Activated CD4-positive, alpha-beta T cell treated with anti-CD3 and anti-CD28 coated beads, Interleukin-2, amount 50 U/mL, for 4 hours (primary cell): ENCODE results near the gene TUBA4B.
"Not testable (repeated sequence)": the region's sequence is repeated elsewhere in the genome, so short reads cannot be mapped to it uniquely, and the experiment has no call there.

Experiments used
- DNase-seq, 2 experiments: peaks; one replicate each; pipeline ENCODE4 v3.0.0-alpha.2; 2020

The TUBA4B gene

DNA sequence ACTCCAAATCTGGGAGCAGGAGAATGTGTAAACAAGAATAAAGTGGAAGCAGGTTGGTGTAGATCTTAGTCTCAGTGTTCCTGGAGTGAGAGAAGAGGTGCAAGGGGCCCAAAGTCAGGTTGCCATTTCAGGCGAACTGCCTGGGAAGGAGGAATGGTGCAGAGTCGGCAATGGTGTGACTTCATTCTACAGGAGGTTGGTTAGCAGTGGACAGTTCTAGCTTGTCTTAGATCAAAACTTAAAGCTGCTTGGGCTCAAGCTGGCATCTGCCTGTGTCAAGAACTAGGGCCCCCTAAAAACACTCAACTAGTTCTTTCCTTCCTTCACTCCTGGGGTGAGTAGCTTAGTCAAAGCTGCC, 4.2 kb upstream of the TUBA4B start:
- no peak for DNase-seq

DNA sequence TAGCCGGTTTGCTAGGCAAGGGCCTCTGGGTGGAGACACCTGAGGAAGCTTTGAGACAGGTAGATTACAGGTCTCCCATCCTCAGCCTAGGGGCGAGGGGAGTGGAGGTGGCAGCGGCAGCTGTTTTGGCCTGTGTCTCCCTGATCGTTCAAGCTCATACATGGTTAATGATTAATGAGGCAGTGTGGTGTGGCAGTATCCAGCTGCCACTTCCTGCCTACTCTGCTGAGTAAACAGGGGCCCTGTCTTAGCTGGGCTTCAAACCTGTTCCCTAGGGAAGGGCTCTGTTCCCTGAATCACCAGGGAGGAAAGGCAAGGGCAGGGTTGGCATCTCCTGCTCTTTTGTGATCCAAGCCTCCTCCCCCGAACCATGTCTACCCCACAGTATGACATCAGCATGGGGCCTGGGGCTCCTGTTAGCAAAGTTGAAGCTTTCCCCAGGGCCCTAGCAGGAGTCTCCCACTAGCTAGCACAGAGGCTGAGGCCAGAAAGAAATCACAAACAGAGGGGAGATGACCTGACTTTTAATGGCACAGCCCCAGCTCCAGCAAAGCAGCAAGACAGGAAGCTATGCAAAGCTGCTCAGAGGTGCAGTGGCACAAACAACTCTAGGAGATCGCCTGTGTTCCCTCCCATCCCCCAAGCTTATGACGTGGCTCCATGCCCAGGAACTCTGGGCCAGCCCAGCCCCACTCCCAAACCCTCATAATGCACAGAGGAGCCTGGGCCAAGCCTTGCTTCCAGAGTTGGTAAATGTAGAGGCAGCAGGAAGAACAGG, 3.7 kb upstream of the TUBA4B start:
- no peak for DNase-seq

DNA sequence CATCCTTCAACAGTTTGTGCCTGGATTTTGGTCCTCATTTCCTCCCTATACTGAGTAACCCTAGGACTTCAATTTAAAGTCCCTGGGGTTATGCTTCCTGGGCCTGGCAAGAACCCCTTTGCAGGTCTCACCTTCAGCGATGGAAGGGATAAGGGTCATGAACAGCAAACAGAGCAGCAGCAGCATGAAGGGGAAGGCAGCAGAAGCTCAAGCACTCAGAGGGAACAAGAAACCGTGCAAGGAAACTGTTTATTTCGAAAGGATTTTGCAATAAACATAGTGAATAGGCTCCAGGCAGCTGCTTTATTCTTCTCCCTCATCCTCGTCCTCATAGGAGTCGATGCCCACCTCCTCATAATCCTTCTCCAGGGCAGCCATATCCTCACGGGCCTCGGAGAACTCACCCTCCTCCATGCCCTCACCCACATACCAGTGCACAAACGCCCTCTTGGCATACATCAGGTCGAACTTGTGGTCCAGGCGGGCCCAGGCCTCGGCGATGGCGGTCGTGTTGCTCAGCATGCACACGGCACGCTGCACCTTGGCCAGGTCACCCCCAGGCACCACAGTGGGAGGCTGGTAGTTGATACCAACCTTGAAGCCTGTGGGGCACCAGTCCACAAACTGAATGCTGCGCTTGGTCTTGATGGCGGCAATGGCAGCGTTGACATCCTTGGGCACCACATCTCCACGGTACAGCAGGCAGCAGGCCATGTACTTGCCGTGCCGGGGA, 2.8 kb upstream of the TUBA4B start:
- no peak for DNase-seq

DNA sequence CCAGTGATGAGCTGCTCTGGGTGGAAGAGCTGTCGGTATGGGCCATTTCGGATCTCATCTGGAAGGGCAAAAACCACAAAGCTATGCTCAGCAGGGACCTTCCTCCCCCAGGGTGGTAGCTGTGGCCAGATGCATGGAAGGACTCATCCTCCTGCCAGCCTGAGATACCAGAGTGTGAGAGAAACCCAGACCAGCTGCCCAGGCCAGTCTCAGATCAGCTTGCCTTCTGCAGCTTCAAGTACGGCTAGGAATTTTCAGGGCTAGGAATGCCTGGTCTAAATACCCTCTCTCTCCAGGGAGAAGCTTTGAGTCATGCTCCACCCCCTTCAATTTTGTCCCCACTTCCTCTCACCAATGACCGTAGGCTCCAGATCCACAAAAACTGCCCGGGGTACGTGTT, 1.4 kb upstream of the TUBA4B start:
- no peak for DNase-seq

DNA sequence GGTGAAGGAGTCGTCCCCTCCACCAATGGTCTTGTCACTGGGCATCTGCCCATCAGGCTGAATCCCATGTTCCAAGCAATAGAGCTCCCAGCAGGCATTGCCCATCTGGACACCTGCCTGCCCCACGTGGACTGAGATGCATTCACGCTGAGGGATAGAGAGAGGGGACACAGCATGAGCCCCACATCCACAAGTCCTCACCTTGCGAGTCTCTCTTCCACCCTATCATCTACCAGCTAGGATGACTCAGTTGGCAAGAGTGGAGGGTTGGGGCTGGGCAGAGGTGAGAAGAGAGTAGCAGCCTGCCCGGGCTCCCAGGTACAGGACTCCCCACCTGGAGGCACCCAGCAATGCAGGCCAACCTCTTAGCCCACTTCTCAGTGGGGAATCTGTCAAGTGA, 959 bp upstream of the TUBA4B start:
- DNase-seq: peak; percentile 33 to 39

DNA sequence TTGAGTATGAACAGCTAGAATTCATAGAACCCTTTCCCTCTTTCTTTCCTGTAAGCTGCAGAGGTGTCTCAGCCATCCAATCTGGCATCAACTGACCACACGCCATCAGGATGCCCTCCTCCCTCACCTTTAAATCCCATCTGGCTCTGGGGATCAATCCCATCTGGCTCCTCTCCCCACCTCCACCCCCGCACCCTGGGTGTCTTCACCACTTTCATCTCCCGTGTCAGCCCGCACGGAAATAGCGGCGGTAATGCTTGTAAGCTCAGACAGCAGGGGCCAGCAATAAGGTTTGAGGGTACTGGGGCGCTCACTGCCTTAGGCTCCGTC, 508 bp upstream of the TUBA4B start:
- DNase-seq: peak; percentile 32 to 34

DNA sequence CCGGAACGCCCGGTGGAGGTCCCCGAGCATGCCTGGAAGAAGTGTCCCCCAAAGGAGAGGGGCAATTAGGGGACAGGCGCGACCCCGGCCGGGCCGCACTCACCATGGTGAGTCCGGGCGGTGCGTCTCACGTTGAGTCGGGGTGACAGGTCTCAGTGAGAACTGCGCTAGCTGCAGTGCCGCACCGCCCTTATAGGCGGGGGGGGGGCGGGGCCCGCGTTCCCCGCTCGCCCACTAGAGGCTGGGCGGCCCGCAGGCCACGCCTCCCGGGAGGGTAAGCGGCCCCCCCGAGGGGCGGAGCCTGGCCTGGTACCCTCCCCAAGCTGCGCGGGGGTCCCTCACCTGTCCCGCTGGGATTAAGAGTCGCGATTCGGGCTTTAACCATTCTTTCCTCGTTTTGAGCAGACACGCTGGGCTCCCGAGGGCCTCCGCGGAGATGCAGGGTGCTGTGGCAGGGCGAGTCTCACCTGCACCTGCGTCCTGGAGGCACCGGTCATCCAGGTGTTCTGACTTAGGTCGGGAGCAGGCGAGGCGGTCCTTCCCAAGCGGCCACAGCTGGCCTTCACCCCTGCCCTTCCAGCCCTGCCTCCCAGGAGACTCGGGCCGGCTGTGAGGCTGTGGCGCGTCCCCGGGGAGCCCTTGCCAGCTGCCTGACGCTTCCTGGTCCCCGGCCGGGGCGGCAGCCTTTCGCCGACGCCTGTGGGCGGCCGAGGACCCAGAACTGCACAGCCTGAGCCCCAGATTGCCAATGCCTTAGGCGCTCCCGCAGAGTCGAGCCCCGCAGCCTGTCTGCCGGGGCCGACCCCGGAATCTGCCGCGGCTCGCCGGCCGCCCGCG, 928 bp downstream of the TUBA4B start, which contains the start of gene TUBA4A:
TSS of gene TUBA4A (minus strand) at position 166 of the 837 bp plus-strand sequence. CDS start at position 106, 60 bp downstream.
- DNase-seq: peak; percentile 84 to 88

DNA sequence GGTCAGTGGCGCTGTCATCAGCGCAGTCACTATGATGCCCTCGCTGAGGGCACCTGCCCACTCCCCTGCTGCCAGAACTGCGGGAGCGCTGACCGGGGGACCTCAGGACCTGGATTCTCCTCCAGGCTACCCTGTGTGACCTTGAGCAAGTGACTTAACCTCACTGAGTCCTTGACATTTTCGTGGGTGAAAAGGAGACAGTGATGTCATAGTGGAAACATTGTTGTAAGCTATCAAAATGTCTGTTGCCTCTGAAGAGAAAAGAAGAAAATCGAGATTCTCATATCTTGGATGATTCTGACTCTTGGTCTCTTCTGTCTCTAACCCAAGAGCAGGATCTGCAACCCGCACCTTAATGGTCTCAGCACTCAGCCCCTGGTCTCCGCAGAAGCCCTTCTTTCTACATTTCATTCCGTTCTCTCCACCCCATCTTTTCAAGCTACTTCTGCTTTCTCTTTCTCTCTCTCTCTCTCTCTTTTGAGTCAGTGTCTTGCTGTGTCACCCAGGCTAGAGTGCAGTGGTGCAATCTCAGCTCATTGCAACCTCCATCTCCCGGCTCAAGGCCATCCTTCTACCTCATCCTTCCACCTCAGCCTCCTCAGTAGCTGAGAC, 1.7 kb downstream of the TUBA4B start:
- peak in 1 of 2 experiments; percentile 35 for DNase-seq

DNA sequence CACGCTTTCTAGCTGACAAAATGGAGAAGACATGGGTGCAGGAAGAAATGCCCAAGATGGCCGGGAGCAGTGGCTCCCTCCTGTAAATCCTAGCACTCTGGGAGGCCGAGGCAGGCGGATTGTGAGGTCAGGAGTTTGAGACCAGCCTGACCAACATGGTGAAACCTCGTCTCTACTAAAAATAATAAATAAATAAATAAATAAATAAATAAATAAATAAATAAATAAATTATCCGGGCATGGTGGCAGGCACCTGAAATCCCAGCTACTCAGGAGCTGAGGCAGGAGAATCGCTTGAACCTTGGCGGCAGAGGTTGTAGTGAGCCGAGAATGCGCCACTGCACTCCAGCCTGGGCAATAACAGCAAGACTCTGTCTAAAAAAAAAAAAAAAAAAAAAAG, 5.9 kb downstream of the TUBA4B start:
- not testable (repeated sequence) for DNase-seq

DNA sequence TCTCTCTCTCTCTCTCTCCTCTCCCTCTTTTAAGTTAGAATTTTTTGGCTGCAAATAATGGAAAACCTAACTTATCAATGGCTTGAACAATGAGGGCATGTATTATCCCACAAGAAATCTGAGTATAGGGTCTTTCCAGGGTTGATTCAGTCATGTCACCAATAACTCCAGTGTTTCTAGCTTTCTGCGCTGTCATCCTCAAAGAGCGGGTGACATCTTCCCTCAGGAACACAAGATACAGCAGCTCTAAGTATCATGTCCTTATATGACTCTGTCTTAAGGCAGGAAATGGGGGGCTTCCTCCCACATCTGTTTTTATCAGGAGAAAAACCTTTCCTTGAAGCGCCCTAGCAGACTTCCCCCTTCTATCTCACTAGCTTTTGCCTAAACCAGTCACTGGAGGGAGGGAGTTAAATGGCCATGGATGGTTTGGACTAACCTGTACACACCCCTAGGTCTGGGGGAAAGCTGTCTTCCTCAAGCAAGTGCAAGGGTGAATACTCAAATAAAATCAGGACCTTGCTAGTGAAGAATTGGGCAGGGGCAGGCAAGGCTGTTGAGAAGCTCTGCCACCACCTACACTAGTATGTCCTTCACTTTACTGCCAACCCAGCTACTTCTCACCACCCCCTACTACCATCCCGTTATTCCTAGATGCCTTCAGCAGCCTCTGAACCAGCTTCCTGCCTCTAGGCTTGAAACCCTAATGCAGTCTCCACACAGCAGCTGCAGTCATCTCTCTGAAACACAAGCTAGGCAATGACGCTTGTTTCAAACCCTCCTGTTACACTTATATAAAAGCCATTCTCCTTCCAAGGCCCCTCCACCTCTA, 8.2 kb downstream of the TUBA4B start:
- no peak for DNase-seq

DNA sequence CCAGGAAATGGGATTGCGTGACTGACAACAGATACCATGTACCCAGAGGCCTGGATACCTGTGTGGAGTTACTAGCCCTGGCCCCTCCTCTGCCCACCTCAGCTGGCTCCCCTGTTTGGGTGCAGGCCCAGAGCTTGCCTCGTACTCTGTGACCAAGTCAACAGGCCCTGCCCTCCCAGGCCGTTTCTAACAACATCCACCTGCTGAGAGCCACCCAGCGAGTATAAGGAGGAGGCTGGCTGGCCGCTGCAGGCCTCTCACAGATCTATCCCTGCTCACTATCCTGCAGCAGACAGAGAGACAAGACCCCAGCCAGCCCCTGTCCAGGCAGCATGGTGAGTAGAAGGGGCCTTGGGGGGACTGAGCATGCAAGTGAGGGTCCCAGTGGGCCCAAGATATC, 13.2 kb downstream of the TUBA4B start:
- DNase-seq: no peak

DNA sequence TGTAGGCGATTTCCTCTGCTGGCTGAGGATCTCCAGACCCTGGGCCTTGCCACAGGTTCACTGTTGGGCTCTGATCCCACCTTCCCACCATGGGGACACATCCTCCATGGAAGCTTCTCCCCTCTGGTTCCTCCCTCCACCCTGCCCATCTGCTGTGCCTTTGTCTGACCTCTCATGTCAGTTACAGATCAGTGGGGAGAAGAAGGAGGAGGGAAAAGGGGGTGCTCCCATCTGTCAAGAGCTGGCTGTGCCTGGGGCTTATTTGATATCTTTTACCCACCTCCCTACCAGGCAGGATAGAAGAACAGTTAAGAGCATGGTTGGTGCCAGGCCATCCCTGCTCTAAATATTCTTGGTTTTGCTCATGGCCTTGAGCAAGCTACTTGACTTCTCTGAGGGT, 13.8 kb downstream of the TUBA4B start:
- DNase-seq: no peak

DNA sequence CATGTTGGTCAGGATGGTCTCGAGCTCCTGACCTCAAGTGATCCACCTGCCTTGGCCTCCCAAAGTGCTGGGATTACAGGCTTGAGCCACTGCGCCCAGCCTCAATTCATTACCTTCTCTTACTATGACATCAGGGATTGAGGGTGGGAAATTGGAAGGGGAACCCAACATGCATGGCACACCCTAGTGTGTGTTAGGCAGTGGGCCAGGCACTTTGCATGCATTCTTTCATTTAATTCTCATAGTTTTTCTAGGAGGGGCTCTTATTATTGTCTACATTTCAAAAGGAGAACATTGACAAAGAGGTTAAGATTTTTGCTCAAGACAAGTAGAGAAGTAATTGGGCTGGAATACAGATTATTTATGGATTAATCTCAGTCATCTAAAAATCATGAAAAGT, 15.3 kb downstream of the TUBA4B start:
- no peak for DNase-seq

DNA sequence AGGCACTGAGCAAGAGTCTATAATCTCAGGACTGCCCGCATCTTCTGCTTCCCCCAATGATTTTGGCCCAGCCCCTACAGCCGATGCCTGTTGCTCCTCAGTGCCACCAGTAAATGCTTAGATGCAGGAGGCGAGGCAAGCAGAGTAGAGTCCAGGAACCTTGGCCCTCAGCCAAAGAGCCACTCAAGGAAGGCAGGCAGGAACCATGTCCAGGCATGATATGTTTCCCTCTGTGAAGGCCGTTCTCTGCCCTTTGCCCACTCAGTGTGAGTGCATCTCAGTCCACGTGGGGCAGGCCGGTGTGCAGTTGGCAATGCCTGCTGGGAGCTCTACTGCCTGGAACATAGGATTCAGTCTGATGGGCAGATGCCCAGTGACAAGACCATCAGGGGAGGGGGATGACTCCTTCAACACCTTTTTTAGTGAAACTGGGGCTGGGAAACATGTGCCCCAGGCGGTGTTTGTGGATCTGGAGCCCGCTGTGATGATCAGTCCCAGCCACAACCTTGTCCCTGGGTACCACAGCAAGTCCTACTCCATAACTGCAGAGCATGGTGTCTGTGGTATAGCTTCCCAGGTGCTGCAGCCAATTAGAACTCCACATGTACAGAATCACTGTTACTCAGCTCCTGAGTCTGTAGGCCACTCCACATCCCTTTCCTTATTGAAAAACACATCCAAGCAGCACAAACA, 16.5 kb downstream of the TUBA4B start:
- DNase-seq: no peak

DNA sequence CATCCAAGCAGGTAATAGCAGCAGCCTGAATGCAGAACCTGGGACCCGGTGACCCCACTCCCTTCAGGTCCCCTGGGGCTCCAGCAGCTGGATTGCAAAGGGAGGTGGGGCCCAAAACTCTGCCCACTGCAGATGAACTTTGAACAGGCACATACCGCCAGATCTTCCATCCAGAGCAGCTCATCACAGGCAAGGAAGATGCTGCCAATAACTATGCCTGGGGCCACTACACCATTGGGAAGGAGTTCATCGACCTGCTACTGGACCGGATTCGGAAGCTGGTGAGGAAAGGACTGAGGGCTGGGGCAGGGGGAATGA, 17.0 kb downstream of the TUBA4B start:
- DNase-seq: no peak

DNA sequence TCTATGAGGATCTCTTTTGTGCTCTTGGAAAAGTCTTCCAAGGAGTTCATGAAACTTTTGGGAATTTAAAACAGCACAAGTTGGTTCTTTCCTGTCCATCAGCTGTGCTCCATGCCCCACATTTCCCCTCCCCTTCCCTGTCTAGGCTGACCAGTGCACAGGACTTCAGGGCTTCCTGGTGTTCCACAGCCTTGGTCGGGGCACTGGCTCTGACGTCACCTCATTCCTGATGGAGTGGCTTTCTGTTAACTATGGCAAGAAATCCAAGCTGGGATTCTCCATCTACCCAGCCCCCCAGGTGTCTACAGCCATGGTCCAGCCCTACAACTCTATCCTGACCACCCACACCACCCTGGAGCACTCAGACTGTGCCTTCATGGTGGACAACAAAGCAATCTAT, 18.0 kb downstream of the TUBA4B start:
- no peak for DNase-seq

DNA sequence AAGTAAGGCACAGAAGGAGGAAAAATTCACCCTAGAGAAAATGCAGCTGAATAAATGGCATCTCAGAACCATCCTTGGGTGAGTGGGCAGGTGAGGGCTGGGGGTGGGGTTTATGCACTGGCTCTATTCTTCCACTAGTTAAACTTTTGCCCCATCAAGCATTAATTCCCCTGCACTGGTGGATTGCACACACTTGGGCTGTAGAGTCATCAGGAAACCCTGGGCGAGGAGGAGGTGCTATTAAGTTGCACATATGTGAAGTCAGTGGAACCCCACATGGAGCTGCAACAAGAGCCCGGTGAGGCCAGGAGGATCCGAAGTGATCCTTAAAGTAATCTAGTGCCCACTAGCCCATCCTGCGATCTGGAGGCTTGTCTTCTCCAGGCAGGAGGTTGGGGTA, 19.3 kb downstream of the TUBA4B start:
- no peak for DNase-seq

DNA sequence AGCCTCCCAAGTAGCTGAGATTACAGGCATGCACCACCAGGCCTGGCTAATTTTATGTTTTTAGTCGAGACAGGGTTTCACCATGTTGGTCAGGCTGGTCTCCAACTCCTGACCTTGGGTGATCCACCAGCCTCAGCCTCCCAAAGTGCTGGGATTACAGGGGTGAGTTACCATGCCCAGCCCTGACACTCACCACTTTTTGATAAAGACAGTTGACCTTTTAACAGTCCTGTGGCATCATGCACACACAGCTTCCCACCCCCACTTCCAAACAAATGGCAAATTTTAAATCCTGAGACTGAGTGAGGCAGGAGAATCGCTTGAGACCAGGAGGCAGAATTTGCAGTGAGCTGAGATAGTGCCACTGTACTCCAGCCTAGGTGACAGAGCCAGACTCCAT, 20.0 kb downstream of the TUBA4B start:
- no peak for DNase-seq

DNA sequence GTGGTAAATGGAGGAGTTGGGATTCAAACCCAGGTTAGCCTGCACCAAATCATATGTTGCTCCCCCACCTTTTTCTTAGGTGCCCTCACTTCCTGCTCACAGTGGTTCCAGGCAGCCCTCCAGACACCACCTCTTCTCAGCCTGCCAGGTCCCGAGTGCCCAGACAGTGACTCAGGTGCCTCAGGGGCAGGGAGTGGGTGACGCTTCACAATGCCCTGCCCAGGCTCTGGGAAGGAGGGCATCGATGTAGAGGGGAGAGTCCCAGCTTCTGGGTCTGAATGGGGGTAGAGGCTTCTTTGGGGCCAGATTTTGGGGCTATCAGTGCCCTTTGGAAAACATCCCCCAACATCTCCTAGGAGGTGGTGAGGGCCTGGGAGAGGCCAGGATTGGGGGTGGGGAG, 20.9 kb downstream of the TUBA4B start:
- DNase-seq: no peak

DNA sequence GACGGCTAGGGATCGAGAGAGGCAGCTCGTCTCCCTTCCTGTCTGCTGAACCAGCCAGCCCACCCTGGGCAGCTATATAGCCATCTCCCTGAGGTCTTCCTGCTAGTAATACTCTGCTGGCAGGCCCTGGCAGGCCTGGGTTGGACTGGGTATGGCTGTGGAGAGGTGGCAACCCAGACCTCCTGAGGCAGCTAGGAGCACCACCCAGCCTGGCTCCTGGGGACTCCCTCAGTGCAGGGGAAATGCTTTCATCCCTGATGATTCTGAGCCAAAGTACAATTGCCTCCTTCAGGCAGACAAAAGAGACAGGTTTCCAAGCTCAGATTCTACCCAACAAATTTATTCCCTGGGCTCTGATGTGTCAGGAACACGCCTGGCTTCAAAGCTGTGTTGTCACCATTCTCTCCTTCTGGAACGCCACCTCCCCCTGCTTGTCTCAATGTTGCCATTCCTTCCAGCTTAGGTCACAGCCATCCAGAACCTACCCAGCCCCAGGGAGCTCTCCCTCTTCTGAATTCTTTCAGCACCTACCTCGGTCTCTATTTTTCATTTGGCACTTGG, 21.4 kb downstream of the TUBA4B start:
- no peak for DNase-seq
